ENCODE data around the gene TMEM60.

DNA sequence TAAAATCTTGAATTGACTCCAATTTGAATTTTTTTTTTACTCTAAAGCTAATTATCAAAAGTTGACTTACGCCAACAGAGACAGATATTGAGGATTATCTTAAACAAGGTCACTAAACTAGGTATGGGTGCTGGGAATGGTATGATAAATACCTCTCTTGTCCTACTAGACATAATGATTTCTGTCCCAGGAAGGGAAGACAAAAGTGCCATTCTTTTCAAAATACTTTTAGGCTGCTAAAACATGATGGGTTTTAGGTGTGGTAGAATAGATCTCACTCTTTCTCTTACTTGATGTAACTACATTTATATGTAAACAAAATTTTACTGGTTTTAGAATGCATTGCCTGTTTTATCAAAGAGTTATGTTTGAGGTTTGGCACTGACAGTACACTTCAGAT, 15.1 kb downstream of the TMEM60 start:
- TF ChIP-seq POLR2A (IDR thresholded peaks at IDR 0.05): no peak
- TF ChIP-seq POLR2AphosphoS5 (IDR thresholded peaks at IDR 0.05): no peak
- no peak for TF ChIP-seq EP300 (IDR thresholded peaks at IDR 0.05; ENCODE audit: low read depth)
